ENCODE data around the gene NUDT16L1.

DNA sequence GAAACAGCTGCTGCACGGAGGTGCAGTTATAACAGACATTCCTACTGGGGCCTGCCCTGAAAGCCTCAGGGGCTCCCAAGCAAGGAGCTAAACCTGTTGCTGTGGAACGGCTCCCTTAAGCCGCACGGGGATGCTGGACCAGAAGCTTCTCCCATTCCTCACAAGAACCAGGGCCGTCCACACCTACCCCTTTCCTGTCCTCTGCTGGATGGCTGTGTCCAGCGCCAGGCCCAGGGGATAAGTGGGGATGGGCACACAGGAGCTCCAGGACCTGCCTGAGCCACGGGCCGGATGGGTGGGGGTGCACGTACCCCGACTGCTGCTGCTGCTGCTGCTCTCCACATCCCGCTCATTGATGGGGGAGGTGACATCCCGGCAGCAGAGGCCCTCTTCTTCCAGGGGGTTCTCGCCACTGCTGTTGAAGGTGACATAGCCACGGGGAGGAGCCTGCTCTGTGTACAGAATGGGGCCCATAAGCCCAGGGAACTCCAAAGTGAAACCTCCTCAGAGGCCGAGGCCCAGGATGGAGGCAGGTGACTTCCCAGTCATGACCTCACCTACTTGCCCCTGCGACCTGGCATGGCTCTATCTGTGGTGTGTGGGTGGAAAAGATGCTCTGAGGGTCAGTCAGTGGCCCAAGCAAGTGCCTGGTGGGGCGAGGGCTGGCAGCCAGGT, 8.6 kb downstream of the NUDT16L1 start:
- TF ChIP-seq CTCF (IDR thresholded peaks at IDR 0.05) (no peak), EP300 (IDR thresholded peaks at IDR 0.05) (no peak), POLR2A (IDR thresholded peaks at IDR 0.05) (no peak)
